NCI-H345 treated with DMSO at 0.1 percent for 48 hours (cell line): ENCODE results near the gene JCHAIN.
"Not testable (repeated sequence)": the region's sequence is repeated elsewhere in the genome, so short reads cannot be mapped to it uniquely, and the experiment has no call there.

Source experiments
- DNase-seq: peaks from one replicate; lab custom pipeline; 2025; ENCODE audit not compliant: unreplicated experiment; lab: John Stamatoyannopoulos, UW

JCHAIN gene

DNA sequence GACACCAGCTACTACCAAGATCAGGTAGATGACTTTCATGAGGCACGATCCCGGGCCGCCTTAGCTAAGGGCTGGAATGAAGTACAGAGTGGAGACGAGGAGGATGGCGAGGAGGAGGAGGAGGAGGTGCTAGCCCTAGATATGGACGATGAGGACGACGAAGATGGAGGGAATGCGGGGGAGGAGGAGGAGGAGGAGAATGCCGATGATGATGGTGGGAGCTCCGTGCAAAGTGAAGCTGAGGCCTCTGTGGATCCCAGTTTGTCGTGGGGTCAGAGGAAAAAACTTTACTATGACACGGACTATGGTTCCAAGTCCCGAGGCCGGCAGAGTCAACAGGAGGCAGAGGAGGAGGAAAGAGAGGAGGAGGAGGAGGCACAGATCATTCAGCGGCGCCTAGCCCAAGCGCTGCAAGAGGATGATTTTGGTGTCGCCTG is 22.5 kb upstream of the JCHAIN start:
- no peak for DNase-seq

GRCh38 chr4:70687821-70688794 is 21.8 kb upstream of the JCHAIN start, which contains the start of gene UTP3:
UTP3 (plus strand) TSS chr4:70688532; CDS start chr4:70688678, 146 bp downstream.
- peak; percentile 94 for DNase-seq

GRCh38 chr4:70687392-70687791 is 21.1 kb upstream of the JCHAIN start:
- no peak for DNase-seq

DNA sequence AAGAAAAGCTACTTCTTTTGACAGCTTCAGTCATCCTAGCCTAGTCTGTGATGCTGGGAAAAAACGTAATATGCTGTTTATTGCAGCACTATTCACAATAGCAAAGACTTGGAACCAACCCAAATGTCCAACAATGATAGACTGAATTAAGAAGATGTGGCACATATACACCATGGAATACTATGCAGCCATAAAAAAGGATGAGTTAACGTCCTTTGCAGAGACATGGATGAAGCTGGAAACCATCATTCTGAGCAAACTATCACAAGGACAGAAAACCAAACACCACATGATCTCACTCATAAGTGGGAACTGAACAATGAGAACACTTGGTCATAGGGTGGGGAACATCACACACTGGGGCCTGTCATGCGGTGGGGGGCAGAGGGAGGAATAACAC is 15.8 kb upstream of the JCHAIN start:
- DNase-seq = not testable (repeated sequence)

DNA sequence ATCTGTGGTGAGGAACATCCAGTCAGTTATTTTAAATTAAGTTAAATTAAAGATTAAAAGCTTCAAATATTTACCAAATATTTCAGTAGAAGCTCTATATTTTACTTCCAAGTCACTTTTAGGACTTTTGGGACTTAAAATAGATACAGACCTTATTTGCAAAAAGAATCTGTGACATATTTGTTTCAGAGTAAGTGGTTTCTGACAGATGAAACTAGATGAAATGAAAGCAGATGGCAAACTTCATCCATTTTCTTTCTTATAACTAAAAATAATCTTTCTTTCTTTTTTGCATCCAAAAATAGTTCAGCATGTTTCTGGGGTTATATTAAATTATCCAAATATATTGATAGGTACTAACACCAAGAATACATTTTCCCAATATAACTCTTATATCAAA is 15.4 kb upstream of the JCHAIN start:
- no peak for DNase-seq

- no peak for DNase-seq
Observed at GRCh38 chr4:70680934-70681333, 14.6 kb upstream of the JCHAIN start.

DNA sequence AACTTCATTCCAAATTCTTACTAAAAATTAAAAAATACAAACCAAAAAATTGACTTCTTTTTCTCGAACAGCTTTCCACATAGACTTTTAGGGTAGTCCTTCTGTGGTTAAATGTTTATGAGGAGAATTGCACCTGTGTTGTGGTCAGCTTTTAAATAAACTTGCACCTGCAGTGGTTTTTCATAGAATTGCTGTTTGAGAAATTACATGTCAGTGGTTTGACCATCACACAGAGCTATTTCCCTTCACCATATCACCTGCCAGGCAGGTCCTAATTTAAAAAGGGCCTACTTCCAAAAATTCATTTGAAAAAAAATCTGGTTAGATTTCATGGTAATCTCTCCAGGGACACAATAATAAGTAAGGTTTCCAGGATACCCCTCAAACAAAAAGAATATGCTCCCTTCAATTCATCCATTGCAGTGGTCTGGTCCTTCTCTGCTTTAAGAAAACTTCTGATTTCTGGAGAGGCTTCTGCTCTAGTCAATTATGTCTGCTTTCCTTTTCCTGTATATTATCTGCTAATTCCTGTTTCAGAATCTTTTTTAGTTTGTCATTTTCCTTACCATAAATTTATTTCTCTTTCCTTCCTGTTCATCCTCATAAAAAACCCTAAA is 12.2 kb upstream of the JCHAIN start:
- DNase-seq = no peak

- DNase-seq = no peak
Observed at GRCh38 chr4:70676554-70677090, 10.3 kb upstream of the JCHAIN start.

GRCh38 chr4:70674731-70675130 is 8.4 kb upstream of the JCHAIN start:
- DNase-seq = no peak

DNA sequence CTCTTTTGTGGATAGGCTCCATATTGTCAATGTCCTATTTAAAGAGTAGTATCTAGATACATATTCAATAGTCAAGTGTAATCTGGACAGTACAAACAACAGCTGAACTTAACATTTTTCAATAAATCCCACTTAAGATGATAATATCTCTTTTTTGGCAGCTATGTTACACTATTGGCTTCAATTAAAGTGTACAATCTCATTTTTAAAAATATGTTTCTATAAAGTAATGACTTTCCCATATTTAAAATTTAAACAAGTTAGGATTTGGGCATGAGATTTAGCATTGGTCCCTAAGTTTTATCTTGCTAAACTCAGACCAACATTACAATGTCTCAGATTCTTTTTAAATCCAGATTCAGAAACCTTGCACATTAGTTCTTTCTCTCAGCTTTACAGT is 7.9 kb upstream of the JCHAIN start:
- no peak for DNase-seq

GRCh38 chr4:70671091-70671490 is 4.8 kb upstream of the JCHAIN start:
- DNase-seq = no peak

- no peak for DNase-seq
Observed at GRCh38 chr4:70670332-70671014, 4.2 kb upstream of the JCHAIN start.

- DNase-seq = no peak
Observed at GRCh38 chr4:70667740-70668535, 1.6 kb upstream of the JCHAIN start.

GRCh38 chr4:70661309-70661922 is 4.9 kb downstream of the JCHAIN start:
- not testable (repeated sequence) for DNase-seq

DNA sequence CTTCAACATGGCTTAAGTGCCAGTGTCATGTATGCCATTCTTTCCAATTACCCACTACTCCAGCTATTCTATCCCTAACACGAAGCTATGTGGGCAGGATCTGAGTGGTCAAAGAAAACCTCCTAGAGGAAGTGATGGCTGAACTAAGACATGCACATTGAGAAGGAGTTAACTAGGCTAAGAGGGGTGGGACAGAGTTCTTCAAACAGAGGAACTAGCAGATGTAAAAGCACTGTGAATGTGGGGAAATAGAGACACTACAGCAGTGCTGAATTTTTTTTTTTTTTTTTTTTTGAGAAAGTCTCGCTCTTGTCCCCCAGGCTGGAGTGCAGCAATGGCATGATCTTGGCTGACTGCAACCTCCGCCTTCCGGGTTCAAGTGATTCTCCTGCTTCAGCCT is 6.2 kb downstream of the JCHAIN start:
- DNase-seq = no peak

GRCh38 chr4:70658418-70658817 is 7.9 kb downstream of the JCHAIN start:
- no peak for DNase-seq

DNA sequence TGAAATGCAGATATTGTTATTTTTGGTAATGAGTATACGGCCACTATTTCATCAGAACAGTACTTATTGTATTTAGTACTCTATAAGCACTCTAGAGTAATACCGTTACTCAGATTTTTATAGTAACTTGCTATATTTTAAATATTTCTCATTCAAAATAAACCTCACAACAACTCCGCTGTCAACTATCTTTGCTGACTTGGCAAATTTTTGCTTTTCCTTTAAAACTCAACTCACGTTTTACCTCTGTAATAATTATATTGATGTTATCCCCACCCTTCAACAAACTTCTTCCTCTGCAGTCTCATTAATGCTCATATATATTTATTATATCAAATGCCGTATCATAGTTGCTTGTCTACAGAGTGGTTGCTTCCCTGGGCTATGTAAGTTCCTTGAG is 9.0 kb downstream of the JCHAIN start:
- no peak for DNase-seq

DNA sequence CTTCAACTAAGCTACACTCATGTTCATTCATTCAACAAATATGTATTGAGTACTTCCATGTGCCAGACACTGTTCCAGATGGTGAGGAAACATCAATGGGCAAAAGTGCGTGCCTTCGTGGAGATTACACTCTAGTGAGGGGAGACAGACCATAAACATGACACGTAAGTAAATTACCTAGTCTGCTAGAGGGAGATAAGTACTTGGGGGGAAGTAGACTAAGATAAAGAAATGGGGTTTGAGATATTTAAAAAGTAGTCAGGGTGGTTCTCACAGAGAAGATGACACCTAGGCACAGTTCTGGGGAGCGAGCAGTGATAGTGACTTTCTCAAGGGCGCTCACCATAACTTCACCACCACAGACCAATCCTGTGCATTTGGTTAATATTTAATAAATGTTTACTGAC is 11.7 kb downstream of the JCHAIN start:
- no peak for DNase-seq

- no peak for DNase-seq
Observed at GRCh38 chr4:70651864-70652506, 14.3 kb downstream of the JCHAIN start.

DNA sequence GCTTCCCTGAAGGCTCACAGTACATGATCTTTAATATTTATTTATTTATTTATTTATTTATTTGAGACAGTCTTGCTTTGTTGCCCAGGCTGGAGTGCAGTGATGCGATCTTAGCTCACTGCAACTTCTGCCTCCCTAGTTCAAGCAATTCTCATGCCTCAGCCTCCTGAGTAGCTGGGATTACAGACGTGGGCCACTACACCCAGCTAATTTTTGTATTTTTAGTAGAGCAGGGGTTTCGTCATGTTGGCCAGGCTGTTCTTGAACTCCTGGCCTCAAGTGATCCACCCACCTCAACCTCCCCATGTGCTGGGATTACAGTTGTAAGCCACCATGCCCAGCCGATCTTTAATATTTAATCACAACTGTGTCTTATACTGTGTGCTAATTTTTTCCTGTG is 15.6 kb downstream of the JCHAIN start:
- not testable (repeated sequence) for DNase-seq
